ENCODE measurements around the gene C1QTNF1. TPM values are rescaled to one million over a fixed set of nuclear protein-coding genes. Genes with fewer than 3 reads are reported as not detected.
A peak's percentile ranks its signal among the peaks of the same experiment; 100 is the strongest.
"Not testable (repeated sequence)": the region's sequence is repeated elsewhere in the genome, so short reads cannot be mapped to it uniquely, and the experiment has no call there.

The C1QTNF1 gene
- total and polyA plus RNA-seq, 8 donors: 5.3 to 31.2 (median 8.4) TPM

DNA sequence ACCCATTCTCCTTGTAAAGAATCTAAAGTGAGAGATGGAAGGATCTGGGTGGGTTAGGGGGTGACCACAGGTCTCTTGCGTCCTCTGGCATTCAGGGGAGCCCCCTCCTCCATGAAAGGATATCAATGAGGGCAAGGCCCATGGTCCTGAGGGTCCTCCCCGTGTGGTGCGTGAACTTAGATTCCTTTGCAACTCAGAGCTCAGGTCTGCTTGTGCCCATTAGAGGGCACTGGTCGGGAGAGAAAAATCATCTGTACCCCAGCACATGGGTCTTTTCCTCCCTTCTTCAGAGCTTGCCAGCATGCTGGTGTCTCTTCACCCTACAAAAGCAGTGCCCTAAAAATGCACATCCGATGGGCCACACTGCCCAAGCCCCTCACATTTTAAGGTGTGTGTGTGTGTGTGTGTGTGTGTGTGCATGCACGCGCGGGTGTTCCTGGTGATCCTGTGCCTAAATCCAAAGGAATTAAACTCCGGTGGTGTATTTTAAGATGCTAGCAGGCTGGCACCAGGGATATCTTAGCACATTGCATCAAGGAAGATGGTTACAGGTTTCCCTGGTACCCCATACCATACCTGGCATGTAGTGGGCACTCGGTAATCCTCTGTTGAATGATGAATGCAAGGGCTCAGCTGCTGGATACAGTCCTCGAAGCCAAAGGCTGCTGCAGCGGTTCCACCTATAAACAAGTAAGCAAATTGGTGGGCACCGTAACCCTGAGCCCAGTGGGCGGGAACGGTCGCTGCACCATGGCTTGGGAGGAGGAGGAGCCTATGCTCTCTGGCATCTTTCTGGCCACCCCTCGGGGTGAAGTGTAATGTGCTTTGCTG lies 4.7 kb downstream of the C1QTNF1 start:
- FAIRE-seq: no peak
- Histone ChIP-seq H3K27ac (no peak overlapping the region), H3K9me3 (no peaks in the 10 kb centered on the region), H3K27me3 (no peaks in the 10 kb centered on the region), H3K36me3 (no peaks in the 10 kb centered on the region), H3K4me1 (peaks cover 8 to 10% (median 10%) of the 10 kb centered on the region in 3 donors), H3K4me3 (no peak overlapping the region)
- peak in 1 of 6 donors; percentile 35 for DNase-seq
- ATAC-seq: no peak
- TF ChIP-seq, protein P1, sequence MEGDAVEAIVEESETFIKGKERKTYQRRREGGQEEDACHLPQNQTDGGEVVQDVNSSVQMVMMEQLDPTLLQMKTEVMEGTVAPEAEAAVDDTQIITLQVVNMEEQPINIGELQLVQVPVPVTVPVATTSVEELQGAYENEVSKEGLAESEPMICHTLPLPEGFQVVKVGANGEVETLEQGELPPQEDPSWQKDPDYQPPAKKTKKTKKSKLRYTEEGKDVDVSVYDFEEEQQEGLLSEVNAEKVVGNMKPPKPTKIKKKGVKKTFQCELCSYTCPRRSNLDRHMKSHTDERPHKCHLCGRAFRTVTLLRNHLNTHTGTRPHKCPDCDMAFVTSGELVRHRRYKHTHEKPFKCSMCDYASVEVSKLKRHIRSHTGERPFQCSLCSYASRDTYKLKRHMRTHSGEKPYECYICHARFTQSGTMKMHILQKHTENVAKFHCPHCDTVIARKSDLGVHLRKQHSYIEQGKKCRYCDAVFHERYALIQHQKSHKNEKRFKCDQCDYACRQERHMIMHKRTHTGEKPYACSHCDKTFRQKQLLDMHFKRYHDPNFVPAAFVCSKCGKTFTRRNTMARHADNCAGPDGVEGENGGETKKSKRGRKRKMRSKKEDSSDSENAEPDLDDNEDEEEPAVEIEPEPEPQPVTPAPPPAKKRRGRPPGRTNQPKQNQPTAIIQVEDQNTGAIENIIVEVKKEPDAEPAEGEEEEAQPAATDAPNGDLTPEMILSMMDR (IDR thresholded peaks at IDR 0.05): no peak
- intact Hi-C loops (cut with DNase I): no loop called here
- 65 to 76% methylated on average over 17 of the region's 17 CpGs for WGBS, 2 donors

DNA sequence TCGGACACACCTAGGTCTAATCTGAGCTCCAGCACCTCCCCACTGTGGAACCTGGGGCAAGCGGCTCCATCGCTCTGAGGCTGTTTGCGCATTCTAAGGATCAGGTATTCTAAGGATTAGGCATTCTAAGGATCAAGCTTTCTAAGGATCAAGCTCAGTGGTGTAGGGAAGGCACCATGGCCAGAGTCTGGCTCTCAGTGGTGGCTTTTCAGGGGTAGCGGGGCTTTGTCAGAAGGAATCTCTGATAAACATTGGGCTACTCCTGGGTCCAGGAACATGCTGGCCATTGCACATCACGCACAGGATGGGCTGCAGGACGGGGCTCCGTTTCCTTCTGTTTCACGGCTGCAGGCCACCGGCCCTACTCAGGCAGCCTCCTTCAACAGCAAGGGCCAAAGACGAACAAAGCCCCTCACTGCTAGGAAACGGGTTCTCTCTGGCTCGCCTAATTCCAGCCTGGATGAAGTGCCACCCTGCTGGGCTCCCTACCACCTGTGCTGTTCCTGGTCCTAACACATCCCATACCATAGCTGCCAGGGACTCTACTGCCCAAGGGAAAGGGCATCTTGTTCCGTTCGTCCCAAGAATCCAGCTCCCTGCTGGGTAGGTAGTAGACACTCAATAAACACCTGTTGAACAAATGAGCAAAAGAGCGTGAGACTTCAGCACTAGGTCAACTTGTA lies 5.5 kb downstream of the C1QTNF1 start:
- Histone ChIP-seq H3K4me1 (peaks cover under 1 to 10% (median 10%) of the 10 kb centered on the region in 3 donors), H3K4me3 (no peak overlapping the region), H3K27me3 (no peaks in the 10 kb centered on the region), H3K36me3 (no peaks in the 10 kb centered on the region), H3K9me3 (no peaks in the 10 kb centered on the region), H3K27ac (no peak overlapping the region)
- 68 to 79% methylated on average over 16 of the region's 16 CpGs for WGBS, 2 donors
- FAIRE-seq (no peak), DNase-seq (peak in 1 of 6 donors; percentile 34), ATAC-seq (no peak)
- TF ChIP-seq, protein P1 (IDR thresholded peaks at IDR 0.05): no peak
- intact Hi-C loops (cut with DNase I): no loop called here

DNA sequence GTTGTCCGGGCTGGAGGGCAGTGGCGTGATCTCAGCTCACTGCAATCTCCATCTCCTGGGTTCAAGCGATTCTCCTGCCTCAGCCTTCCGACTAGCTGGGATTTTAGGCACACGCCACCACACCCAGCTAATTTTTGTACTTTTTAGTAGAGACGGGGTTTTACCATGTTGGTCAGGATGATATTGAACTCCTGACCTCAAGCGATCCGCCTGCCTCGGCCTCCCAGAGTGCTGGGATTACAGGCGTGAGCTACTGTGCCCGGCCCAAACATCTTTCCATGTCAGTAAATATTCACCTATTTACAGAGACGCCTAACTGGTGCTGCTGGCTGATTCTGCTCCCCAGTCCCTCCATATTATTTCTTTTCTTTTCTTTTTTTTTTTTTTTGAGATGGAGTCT lies 6.7 kb downstream of the C1QTNF1 start:
- intact Hi-C loops (cut with DNase I); H3K27ac ChIP-seq; H3K9me3 ChIP-seq; FAIRE-seq; H3K27me3 ChIP-seq; DNase-seq; ATAC-seq; H3K4me3 ChIP-seq; H3K36me3 ChIP-seq: not testable (repeated sequence)
- WGBS, 2 donors: 78 to 90% methylated on average over 12 of the region's 12 CpGs
- peaks cover 0 to 10% (median 10%) of the 10 kb centered on the region in 3 donors for H3K4me1 ChIP-seq

DNA sequence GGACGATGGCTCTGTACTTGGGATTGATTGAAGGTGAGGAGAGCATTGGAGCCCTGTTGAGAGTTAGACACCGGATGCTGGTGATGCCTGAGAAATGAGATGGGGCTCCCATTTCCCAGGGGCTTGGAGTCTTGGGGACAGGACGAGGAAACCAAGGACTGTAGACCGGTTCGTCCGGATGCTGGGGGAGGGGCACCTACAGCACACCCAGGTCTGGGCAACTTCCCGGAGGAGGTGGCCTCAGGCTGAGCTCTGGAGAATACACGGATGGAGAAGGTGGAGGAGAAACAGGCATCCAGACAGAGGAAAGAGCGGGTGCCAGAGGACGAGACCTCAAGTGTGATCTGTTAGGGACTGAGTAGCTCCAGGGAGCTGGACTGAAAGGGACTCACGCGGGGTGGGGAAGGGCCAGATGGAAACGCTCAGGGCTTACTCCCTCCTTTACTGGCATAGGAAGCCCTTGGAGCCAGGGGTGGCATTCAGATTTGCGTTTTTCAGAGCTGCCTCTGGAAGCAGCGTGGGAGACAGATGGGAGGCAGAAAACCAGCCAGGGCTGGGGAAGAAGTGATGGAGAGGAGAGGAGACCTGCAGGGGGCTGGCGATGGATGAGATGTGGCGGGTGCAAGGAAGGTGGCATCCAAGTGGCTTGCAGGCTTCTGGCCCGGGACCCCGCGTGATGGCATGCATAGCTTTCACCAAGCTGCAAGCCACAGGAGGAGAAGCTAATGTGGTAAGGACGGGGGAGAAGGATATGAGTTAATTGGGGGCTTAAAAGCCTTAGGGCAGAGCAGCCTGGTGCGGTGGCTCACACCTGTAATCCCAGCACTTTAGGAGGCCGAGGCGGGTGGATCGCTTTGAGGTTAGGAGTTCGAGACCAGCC lies 8.3 kb downstream of the C1QTNF1 start:
- FAIRE-seq (no peak), ATAC-seq (no peak), DNase-seq (peak in 1 of 6 donors; percentile 42)
- 74 to 81% methylated on average over 26 of the region's 26 CpGs for WGBS, 2 donors
- TF ChIP-seq, protein P1 (IDR thresholded peaks at IDR 0.05): no peak
- Histone ChIP-seq H3K27me3 (no peaks in the 10 kb centered on the region), H3K9me3 (no peaks in the 10 kb centered on the region), H3K4me3 (no peak overlapping the region), H3K36me3 (no peaks in the 10 kb centered on the region), H3K4me1 (peaks cover 0 to 8% (median 7%) of the 10 kb centered on the region in 3 donors), H3K27ac (no peak overlapping the region)
- intact Hi-C loops (cut with DNase I): no loop called here

DNA sequence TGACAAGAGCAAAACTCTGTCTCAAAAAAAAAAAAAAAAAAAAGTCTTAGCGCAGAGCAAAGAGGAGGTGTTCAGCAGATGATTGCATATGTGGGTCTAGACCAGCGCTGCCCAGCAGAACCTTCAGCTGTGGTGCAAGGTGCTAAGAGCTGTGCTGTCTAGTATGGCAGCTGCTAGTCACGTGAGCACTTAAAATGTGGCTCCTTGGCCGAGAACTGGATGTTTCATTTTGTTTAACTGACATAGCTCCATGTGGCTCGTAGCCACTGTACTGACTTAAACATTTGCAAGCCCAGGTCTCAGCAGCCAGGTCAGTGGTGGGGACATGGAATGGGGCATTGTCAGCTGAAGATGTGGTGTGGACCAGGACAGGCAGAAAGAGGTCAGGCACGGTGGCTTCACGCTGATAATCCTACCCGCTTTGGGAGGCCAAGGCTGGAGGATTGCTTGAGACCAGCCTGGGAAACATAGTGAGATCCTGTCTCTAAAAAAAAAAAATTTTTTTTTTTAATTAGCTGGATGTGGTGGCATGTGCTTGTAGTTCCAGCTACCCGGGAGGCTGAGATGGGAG lies 9.2 kb downstream of the C1QTNF1 start:
- FAIRE-seq: no peak
- DNase-seq: no peak
- no peaks in the 10 kb centered on the region for H3K36me3 ChIP-seq
- WGBS, 2 donors: 85 to 89% methylated on average over 9 of the region's 9 CpGs
- TF ChIP-seq, protein P1 (IDR thresholded peaks at IDR 0.05): no peak
- H3K27me3 ChIP-seq: no peaks in the 10 kb centered on the region
- H3K4me1 ChIP-seq: no peaks in the 10 kb centered on the region
- intact Hi-C loops (cut with DNase I): no loop called here
- H3K4me3 ChIP-seq: no peak overlapping the region
- no peak overlapping the region for H3K27ac ChIP-seq
- H3K9me3 ChIP-seq: no peaks in the 10 kb centered on the region
- ATAC-seq: no peak
